GM12891 (cell line): ENCODE data around the gene METTL9.

ENCODE experiments used
- PAX5 ChIP-seq: IDR thresholded peaks from 2 replicates; pipeline ENCODE4 v1.6.1; 2011; ENCODE audit warnings: low read length, moderate library complexity, mild to moderate bottlenecking; ENCODE audit not compliant: insufficient read depth, severe bottlenecking
- POLR2A ChIP-seq: IDR thresholded peaks from 2 replicates; pipeline ENCODE4 v1.6.1; 2011; ENCODE audit warnings: low read depth, low read length, control low read depth
- POLR2AphosphoS5 ChIP-seq: IDR thresholded peaks from 2 replicates; pipeline ENCODE4 v1.6.1; 2011; ENCODE audit warnings: low read depth, low read length, control low read depth
- POU2F2 ChIP-seq: IDR thresholded peaks from 2 replicates; pipeline ENCODE4 v1.6.1; 2011; ENCODE audit warnings: low read depth, mild to moderate bottlenecking, control low read depth, low read length, moderate library complexity
- TAF1 ChIP-seq: IDR thresholded peaks from 2 replicates; pipeline ENCODE4 v1.6.1; 2011; ENCODE audit warnings: low read depth, low read length, control low read depth

DNA sequence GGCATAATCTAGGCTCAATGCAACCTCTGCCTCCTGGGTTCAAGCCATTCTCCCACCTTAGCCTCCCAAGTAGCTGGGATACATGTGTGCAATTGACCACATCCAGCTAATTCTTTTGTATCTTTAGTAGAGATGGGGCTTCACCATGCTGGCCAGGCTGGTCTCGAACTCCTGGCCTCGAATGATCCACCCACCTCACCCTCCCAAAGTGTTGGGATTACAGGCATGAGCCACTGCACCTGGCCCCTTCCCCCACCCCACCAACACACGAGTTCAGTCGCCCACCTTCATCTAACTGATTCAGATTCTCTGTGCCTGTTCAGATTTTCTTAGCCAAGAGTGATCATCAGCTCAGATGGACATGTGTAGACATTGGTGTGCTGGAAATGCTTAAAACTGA lies 25.0 kb upstream of the METTL9 start:
- TF ChIP-seq POLR2A (no peak), POLR2AphosphoS5 (no peak), TAF1 (no peak), PAX5 (no peak), POU2F2 (no peak)
